Measurements from ENCODE around the gene LORICRIN.

Gene LORICRIN

DNA sequence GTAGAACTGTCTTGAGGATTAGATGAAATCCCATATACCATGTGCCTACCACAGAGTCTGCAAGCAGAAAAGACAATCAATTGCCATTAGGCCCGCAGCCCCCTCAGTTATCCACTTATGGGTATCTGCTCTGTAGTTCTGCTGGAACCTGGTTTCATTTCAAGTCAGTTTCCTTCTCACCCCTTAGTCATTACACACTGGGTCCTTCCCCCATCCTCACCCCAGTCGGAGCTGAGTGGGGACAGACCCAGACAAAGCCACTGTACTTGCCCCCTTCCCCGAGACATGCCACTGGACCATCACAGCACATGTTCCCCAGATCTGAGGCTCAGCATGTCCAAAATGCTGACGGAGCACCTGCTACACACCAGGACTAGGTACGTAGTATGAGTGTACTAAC is 32.0 kb downstream of the LORICRIN start:
- Histone ChIP-seq H3K4me1 (ENCODE audit: control insufficient read depth, insufficient read depth, low read length) (no peaks in the 10 kb centered on the region), H3K9me3 (ENCODE audit: control insufficient read depth, insufficient read depth, low read depth, low read length) (no peaks in the 10 kb centered on the region), H3K36me3 (ENCODE audit: control insufficient read depth in 2 of 2, insufficient read depth in 1 of 2, low read length in 2 of 2) (no peaks in the 10 kb centered on the region), H3K4me3 (ENCODE audit: low read depth, low read length) (no peak overlapping the region), H3K27ac (ENCODE audit: extremely low read depth, low read depth, low read length) (no peak overlapping the region)
- ChIA-PET POLR2A (no interaction called here), CTCF (interaction anchor here (1.0 to 1.4 kb wide), 2 partner anchors 30 to 61 kb away, joined by 3 to 4 read pairs; no protein-coding TSS in a partner anchor)
- no peak for TF ChIP-seq ZNF777 (tag by site-specific recombination; IDR thresholded peaks at IDR 0.05; ENCODE audit: borderline replicate concordance)
- no peak for TF ChIP-seq ZBTB20 (tag by site-specific recombination; IDR thresholded peaks at IDR 0.05)
- no peak for TF ChIP-seq ZNF558 (tag by site-specific recombination; IDR thresholded peaks at IDR 0.05)
- TF ChIP-seq ZNF280D (tag by site-specific recombination; IDR thresholded peaks at IDR 0.05), result no peak
- TF ChIP-seq KLF8 (tag by site-specific recombination; IDR thresholded peaks at IDR 0.05), result no peak
- TF ChIP-seq ZNF184 (tag by site-specific recombination; IDR thresholded peaks at IDR 0.05), result no peak
- no peak for TF ChIP-seq ZNF416 (tag by site-specific recombination; IDR thresholded peaks at IDR 0.05)
- TF ChIP-seq, protein P1, sequence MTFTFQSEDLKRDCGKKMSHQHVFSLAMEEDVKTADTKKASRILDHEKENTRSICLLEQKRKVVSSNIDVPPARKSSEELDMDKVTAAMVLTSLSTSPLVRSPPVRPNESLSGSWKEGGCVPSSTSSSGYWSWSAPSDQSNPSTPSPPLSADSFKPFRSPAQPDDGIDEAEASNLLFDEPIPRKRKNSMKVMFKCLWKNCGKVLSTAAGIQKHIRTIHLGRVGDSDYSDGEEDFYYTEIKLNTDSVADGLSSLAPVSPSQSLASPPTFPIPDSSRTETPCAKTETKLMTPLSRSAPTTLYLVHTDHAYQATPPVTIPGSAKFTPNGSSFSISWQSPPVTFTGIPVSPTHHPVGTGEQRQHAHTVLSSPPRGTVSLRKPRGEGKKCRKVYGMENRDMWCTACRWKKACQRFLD (tag by site-specific recombination; IDR thresholded peaks at IDR 0.05), result no peak
- no peak for TF ChIP-seq ZNF266 (tag by site-specific recombination; IDR thresholded peaks at IDR 0.05; ENCODE audit: low read depth)

DNA sequence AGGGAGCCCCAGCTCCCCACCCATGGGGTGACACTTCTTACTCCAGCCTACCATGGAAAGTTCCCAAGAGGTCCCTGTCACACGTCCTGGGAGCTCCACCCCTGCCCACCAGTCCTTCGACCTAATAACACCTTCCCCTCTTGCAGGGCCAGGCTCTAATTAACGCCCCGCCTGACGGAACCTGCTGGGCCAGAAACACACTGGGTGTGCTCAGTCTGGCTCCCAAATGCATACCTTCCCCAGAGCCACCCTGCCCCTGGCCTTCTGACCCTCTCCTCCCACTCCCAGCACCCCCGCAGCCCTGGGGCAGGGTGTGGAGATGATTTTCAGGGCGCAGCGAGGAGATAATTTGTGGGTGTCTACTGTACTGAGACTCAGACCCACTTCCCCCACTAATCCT is 32.7 kb downstream of the LORICRIN start:
- Histone ChIP-seq H3K4me3 (ENCODE audit: low read depth, low read length) (no peak overlapping the region), H3K36me3 (ENCODE audit: control insufficient read depth in 2 of 2, insufficient read depth in 1 of 2, low read length in 2 of 2) (no peaks in the 10 kb centered on the region), H3K27ac (ENCODE audit: extremely low read depth, low read depth, low read length) (no peak overlapping the region), H3K4me1 (ENCODE audit: control insufficient read depth, insufficient read depth, low read length) (no peaks in the 10 kb centered on the region), H3K9me3 (ENCODE audit: control insufficient read depth, insufficient read depth, low read depth, low read length) (no peaks in the 10 kb centered on the region)
- CTCF ChIA-PET, result interaction anchor here (1.0 to 1.4 kb wide), 2 partner anchors 29 to 61 kb away, joined by 3 to 4 read pairs; no protein-coding TSS in a partner anchor
- POLR2A ChIA-PET, result no interaction called here
- TF ChIP-seq PRDM10 (tag by site-specific recombination; IDR thresholded peaks at IDR 0.05) (no peak), KLF1 (tag by site-specific recombination; IDR thresholded peaks at IDR 0.05) (0 out of 2 replicates have a peak, but pooled peaks have one; percentile 8), REPIN1 (tag by site-specific recombination; IDR thresholded peaks at IDR 0.05; ENCODE audit: low read depth) (no peak), FEZF1 (tag by site-specific recombination; IDR thresholded peaks at IDR 0.05) (no peak), SETDB1 (IDR thresholded peaks at IDR 0.05; ENCODE audit: insufficient read length, low read length) (no peak), ZNF624 (tag by site-specific recombination; IDR thresholded peaks at IDR 0.05) (no peak)

Measured in HEK293 (cell line).